Ovary (tissue), 9 donors: Measurements from ENCODE around the gene EFNA5. TPM values are rescaled to one million over a fixed set of nuclear protein-coding genes. Genes with fewer than 3 reads are reported as not detected.

Source experiments
- DNase-seq, 5 donors: peaks; one replicate each; pipeline ENCODE4 v3.0.0-alpha.2; 2019 to 2020
- H3K27ac ChIP-seq, 2 donors: fragments of 200-600 bp; one replicate each; pipeline versions ENCODE4 v1.5.1 to v1.8.0; 2019 to 2022
- H3K27me3 ChIP-seq: fragments of 200-600 bp; one replicate; pipeline ENCODE4 v1.8.0; 2022
- H3K36me3 ChIP-seq: fragments of 200-600 bp; sonication (generic); one replicate; pipeline ENCODE4 v1.5.1; 2019
- H3K4me1 ChIP-seq: one replicate; pipeline ENCODE4 v1.8.1; 2013; ENCODE audit warnings: mild to moderate bottlenecking, moderate library complexity; ENCODE audit not compliant: insufficient read depth
- H3K4me3 ChIP-seq: fragments of 200-600 bp; sonication (generic); one replicate; pipeline ENCODE4 v1.5.1; 2017
- H3K9me3 ChIP-seq, 2 donors: fragments of 200-600 bp in 1 of 2; sonication (generic) in 1 of 2; one replicate each; pipeline versions ENCODE4 v1.5.1 to v1.8.1; 2013 to 2019; ENCODE audit warnings: mild to moderate bottlenecking in 1 of 2, moderate library complexity in 1 of 2
- CTCF ChIP-seq, 3 donors: fragments of 450-650 bp in 2 of 3; fragments of 200-600 bp in 1 of 3; IDR thresholded peaks; one replicate each; pipeline versions ENCODE4 v1.5.1 to v1.8.0; 2016 to 2022; ENCODE audit warnings: antibody characterized with exemption in 3 of 3, mild to moderate bottlenecking in 1 of 3
- EP300 ChIP-seq: sonication (generic); formaldehyde crosslinking; IDR thresholded peaks from one replicate; pipeline ENCODE4 v1.6.1; 2017; ENCODE audit warnings: antibody characterized with exemption
- POLR2A ChIP-seq: fragments of 450-650 bp; IDR thresholded peaks from one replicate; pipeline ENCODE4 v1.6.1; 2017; ENCODE audit warnings: antibody characterized with exemption, mild to moderate bottlenecking, moderate library complexity
- WGBS, 3 donors: extraction: QIAGEN DNeasy Blood & Tissue Kit in 1 of 3; methylation state at CpG; one replicate each; pipeline versions ENCODE4 v1.1.5 to v1.1.7; 2013 to 2017; 5-methylcytosine and 5-hydroxymethylcytosine counted together
- intact Hi-C, 4 donors: fragments of 100-400 bp; cut with DNase I; formaldehyde crosslinking; loops; one replicate each; pipeline versions ENCODE4 v1.11.0 to v1.15.1; 2022 to 2023
- polyA plus RNA-seq, 2 donors: library from polyadenylated mRNA; stranded (reverse); fragments of 200-250 nt in 1 of 2; fragments of 350-450 nt in 1 of 2; fragmentation: Illumina TruSeq in 1 of 2; extraction: RNeasy Lipid Tissue Mini Kit (QIAGEN cat#74804) in 1 of 2; gene quantifications; one replicate each; pipeline ENCODE4 v1.2.3, GENCODE V29; 2013 to 2014
- total RNA-seq, 7 donors: library from RNA; depleted of rRNA in 2 of 7; stranded (reverse); fragments of >200 nt in 2 of 7; fragmentation: NEBNext Ultra II Directional in 3 of 7; extraction: Animal tissue kit (Norgen Biotek cat#: 25700) in 3 of 7; gene quantifications; one replicate each; pipeline versions ENCODE4 v1.1.0 to v1.2.4, GENCODE V29; 2016 to 2023
- donor health status: DM: no; HTN: no; CAD: no; lungs with moderate emphysema.
- donor health status: DM: no; HTN: no; CAD: no.
- donor health status: Bipolar disorder and iron deficiency.
- donor health status: DM: yes; HTN: yes; CAD: no.
- donor health status: DM: no; HTN: no; CAD: no.
- donor health status: DM: yes; HTN: yes; CAD: no.

Gene EFNA5
- total and polyA plus RNA-seq, 9 donors = 1.5 to 20.6 (median 7.7) TPM

GRCh38 chr5:107654827-107655226 is 15.9 kb downstream of the EFNA5 start:
- no peaks in the 10 kb centered on the region for H3K36me3 ChIP-seq
- no peaks in the 10 kb centered on the region for H3K27me3 ChIP-seq
- H3K4me1 ChIP-seq = no peaks in the 10 kb centered on the region
- no peak for DNase-seq
- intact Hi-C loops = no loop called here
- 94 to 100% (median 98%) methylated on average over 1 of the region's 1 CpG for WGBS, 3 donors
- H3K9me3 ChIP-seq = no peaks in the 10 kb centered on the region
- no peak for TF ChIP-seq POLR2A
- no peak for TF ChIP-seq CTCF (IDR thresholded peaks at IDR 0.05)
- TF ChIP-seq EP300 = no peak
- no peak overlapping the region for H3K4me3 ChIP-seq
- no peak overlapping the region for H3K27ac ChIP-seq

GRCh38 chr5:107653685-107654084 is 17.1 kb downstream of the EFNA5 start:
- H3K27ac ChIP-seq = no peak overlapping the region
- H3K4me1 ChIP-seq = no peaks in the 10 kb centered on the region
- no peaks in the 10 kb centered on the region for H3K9me3 ChIP-seq
- intact Hi-C loops = no loop called here
- TF ChIP-seq CTCF (IDR thresholded peaks at IDR 0.05) = no peak
- no peak for TF ChIP-seq POLR2A
- TF ChIP-seq EP300 = no peak
- no peak for DNase-seq
- H3K36me3 ChIP-seq = no peaks in the 10 kb centered on the region
- no peak overlapping the region for H3K4me3 ChIP-seq
- no peaks in the 10 kb centered on the region for H3K27me3 ChIP-seq
- WGBS, 3 donors = 90 to 91% (median 90%) methylated on average over 2 of the region's 2 CpGs

- TF ChIP-seq EP300 (no peak), CTCF (IDR thresholded peaks at IDR 0.05) (no peak), POLR2A (no peak)
- H3K27me3 ChIP-seq = no peaks in the 10 kb centered on the region
- H3K4me3 ChIP-seq = no peak overlapping the region
- H3K9me3 ChIP-seq = no peaks in the 10 kb centered on the region
- no peak overlapping the region for H3K27ac ChIP-seq
- intact Hi-C loops = no loop called here
- no peaks in the 10 kb centered on the region for H3K4me1 ChIP-seq
- DNase-seq = no peak
- H3K36me3 ChIP-seq = no peaks in the 10 kb centered on the region
- WGBS, 3 donors = 69 to 78% (median 73%) methylated on average over 4 of the region's 4 CpGs
Measured at GRCh38 chr5:107652839-107653607, 17.7 kb downstream of the EFNA5 start.

- Histone ChIP-seq H3K4me1 (no peaks in the 10 kb centered on the region), H3K36me3 (no peaks in the 10 kb centered on the region), H3K27ac (no peak overlapping the region), H3K9me3 (no peaks in the 10 kb centered on the region), H3K27me3 (no peaks in the 10 kb centered on the region), H3K4me3 (no peak overlapping the region)
- intact Hi-C loops = no loop called here
- 15 to 41% (median 27%) methylated on average over 1 of the region's 1 CpG for WGBS, 3 donors
- TF ChIP-seq EP300 (no peak), CTCF (IDR thresholded peaks at IDR 0.05) (no peak), POLR2A (no peak)
- no peak for DNase-seq
Measured at GRCh38 chr5:107652408-107652807, 18.3 kb downstream of the EFNA5 start.
